ENCODE results near the gene CCL14.

The CCL14 gene

GRCh38 chr17:35986643-35987042, at the start of gene CCL14:
Gene CCL14 (minus strand): TSS chr17:35986729. CDS start chr17:35986649, 80 bp downstream.
- H3K27ac ChIP-seq, result peak within 1 kb of the TSS; percentile 45
- TF ChIP-seq CTCF (conservative IDR thresholded peaks at IDR 0.05), result no peak

- no peak for TF ChIP-seq CTCF (conservative IDR thresholded peaks at IDR 0.05)
- peak overlapping the region; percentile 32; the same call in 1 of the 2 replicates for H3K27ac ChIP-seq
These were observed 49.7 kb upstream of the CCL14 start for GRCh38 chr17:36036235-36036634.

- TF ChIP-seq CTCF (conservative IDR thresholded peaks at IDR 0.05), result no peak
- H3K27ac ChIP-seq, result no peak overlapping the region
These were observed 47.6 kb upstream of the CCL14 start for GRCh38 chr17:36034127-36034526.

DNA sequence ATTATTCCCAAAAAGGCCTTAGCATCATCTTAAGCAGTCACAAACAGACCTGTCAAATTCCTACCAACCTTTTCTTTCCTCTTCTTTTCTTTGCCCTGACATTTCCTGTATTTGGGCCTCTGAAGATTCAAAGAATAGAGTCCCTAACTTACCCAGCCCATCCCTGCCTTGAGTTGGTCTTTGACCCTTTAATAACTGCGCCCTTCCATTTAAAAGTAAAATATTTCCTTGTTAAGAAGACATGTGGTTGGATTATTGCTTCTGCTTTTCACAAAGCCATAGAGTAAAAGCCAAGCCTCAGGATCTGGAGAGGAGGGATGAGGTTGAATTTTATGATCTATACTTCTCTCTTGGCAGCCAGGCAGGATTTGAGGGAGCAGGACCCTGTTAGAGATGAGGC, 44.4 kb upstream of the CCL14 start:
- H3K27ac ChIP-seq, result no peak overlapping the region
- no peak for TF ChIP-seq CTCF (conservative IDR thresholded peaks at IDR 0.05)

DNA sequence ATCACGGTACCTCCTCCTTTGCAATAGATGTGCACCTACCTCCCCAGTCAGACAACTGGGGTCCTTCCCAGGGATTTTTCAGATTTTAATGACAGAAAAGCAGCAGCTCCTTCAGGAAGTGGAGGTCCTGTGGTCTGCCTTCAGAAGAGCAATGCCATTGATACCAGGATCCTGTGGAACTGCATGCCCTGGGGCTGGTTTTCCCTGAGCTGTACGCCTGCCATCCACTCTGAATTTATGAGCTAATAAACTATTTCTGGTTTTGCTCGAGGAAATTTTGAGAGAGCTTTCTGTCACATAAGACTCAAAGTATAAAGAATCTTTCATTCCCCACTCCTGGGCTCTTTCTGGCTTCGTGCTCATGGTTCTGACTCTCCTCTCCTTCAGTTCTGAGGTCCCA, 41.2 kb upstream of the CCL14 start:
- peak overlapping the region; percentile 55 for H3K27ac ChIP-seq
- TF ChIP-seq CTCF (conservative IDR thresholded peaks at IDR 0.05), result no peak

DNA sequence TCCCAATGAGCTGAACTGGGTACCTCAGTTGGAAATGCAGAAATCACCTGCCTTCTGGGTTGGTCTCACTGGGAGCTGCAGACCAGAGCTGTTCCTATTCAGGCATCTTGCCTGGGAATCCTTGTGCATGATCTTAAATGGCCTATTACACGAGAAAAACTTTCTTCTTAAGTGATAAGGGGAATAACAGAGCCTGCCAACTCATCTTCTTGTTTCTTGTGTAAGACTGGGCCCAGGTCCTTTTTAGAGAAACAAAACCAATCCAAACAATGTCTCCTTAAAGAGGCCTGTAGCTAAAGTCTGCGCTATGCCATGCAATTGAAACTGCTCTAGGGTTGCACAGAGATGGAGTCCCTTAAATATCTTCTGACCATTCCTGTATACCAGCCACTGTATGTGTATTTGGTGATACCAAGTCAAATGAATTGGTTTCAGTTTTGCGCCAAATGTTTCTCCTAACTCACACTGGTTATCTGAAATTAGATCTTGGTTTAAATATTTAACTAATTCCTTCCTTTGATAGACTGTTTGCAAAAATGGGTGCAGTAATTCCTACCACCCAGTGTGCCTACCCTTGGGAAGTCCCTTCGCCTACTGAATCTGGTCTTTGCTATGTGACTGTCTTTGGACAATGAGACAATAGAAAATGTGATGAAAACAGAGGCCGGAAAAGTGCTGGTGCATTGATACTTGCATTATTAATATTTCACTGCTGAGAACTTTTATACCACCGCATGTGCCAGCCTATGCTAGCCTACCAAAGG, 37.8 kb upstream of the CCL14 start:
- TF ChIP-seq CTCF (conservative IDR thresholded peaks at IDR 0.05), result no peak
- H3K27ac ChIP-seq, result no peak overlapping the region; the same call in 1 of the 2 replicates

DNA sequence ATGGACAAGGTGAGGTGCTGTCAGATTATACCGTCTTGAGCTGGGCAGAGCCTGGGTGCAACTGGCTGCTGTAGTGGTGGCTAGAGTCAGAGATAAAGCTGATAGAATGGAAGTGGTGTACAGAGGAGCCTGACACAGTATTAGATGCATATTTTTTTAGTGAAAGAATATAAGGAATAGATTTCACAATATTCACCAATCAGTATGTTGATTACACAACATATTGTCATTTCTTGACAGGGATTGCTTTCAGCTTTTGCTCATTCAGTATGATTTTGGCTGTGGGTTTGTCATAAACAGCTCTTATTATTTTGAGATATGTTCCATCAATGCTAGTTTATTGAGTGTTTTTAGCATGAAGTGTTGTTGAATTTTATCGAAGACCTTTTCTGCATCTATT, 32.9 kb upstream of the CCL14 start:
- TF ChIP-seq CTCF (conservative IDR thresholded peaks at IDR 0.05), result no peak
- H3K27ac ChIP-seq, result no peak overlapping the region
